WTC11 (cell line): ENCODE data around the gene TUBGCP2.

Source experiments
- CTCF ChIP-seq: fragments of 200-600 bp; IDR thresholded peaks from 2 replicates; pipeline ENCODE4 v1.8.0; 2022; ENCODE audit warnings: antibody characterized with exemption
- USF2 ChIP-seq: sonication (generic); formaldehyde crosslinking; IDR thresholded peaks from 2 replicates; pipeline ENCODE4 v1.8.1; 2023; ENCODE audit warnings: mild to moderate bottlenecking, missing genetic modification reagents, moderate library complexity
- ZNF232 ChIP-seq: sonication (generic); formaldehyde crosslinking; IDR thresholded peaks from 2 replicates; pipeline ENCODE4 v1.8.0; 2022; ENCODE audit warnings: mild to moderate bottlenecking, missing genetic modification reagents
- TF ChIP-seq, protein P1 (sequence below): sonication (generic); formaldehyde crosslinking; conservative IDR thresholded peaks from 2 replicates; pipeline ENCODE4 v1.8.1; 2022; ENCODE audit warnings: mild to moderate bottlenecking, missing genetic modification reagents
- TF ChIP-seq, protein P2 (sequence below): sonication (generic); formaldehyde crosslinking; IDR thresholded peaks from 2 replicates; pipeline ENCODE4 v1.8.1; 2022; ENCODE audit warnings: low read depth, missing genetic modification reagents, borderline replicate concordance
- TF ChIP-seq, protein P3 (sequence below): fragments of 250-450 bp; sonication (Bioruptor Pico); IDR thresholded peaks from 2 replicates; pipeline ENCODE4 v1.9.0; 2021; ENCODE audit warnings: moderate library complexity, mild to moderate bottlenecking, inconsistent platforms, borderline replicate concordance

DNA sequence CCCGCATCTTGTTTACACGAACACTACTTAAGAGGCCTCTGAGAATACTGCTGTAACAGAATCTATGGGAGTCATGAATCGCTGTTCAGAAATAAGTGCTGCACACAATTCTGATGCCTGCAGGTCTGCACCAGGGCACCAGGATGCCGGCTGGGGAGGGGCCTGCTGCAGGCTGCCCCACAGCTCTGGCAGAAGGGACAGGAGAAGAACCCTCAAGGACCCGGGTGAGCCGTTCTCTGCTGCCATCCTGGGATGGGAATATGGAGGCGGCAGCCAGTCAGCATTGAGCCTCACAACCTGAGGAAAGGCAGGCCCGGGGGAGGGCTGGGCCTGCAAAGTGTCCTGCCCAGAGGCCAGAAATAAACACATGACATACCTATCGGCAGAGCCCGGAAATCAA is 11.2 kb downstream of the TUBGCP2 start:
- TF ChIP-seq ZNF232 (CRISPR knock-in tag) (no peak), USF2 (no peak), CTCF (no peak)
- TF ChIP-seq, protein P1, sequence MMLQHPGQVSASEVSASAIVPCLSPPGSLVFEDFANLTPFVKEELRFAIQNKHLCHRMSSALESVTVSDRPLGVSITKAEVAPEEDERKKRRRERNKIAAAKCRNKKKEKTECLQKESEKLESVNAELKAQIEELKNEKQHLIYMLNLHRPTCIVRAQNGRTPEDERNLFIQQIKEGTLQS (CRISPR knock-in tag), result no peak
- TF ChIP-seq, protein P2, sequence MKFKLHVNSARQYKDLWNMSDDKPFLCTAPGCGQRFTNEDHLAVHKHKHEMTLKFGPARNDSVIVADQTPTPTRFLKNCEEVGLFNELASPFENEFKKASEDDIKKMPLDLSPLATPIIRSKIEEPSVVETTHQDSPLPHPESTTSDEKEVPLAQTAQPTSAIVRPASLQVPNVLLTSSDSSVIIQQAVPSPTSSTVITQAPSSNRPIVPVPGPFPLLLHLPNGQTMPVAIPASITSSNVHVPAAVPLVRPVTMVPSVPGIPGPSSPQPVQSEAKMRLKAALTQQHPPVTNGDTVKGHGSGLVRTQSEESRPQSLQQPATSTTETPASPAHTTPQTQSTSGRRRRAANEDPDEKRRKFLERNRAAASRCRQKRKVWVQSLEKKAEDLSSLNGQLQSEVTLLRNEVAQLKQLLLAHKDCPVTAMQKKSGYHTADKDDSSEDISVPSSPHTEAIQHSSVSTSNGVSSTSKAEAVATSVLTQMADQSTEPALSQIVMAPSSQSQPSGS (CRISPR knock-in tag), result no peak
- TF ChIP-seq, protein P3, sequence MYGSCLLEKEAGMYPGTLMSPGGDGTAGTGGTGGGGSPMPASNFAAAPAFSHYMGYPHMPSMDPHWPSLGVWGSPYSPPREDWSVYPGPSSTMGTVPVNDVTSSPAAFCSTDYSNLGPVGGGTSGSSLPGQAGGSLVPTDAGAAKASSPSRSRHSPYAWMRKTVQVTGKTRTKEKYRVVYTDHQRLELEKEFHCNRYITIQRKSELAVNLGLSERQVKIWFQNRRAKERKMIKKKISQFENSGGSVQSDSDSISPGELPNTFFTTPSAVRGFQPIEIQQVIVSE (CRISPR knock-in tag), result no peak
